ENCODE data around the gene HIGD1A. TPM values are rescaled to one million over a fixed set of nuclear protein-coding genes. Genes with fewer than 3 reads are reported as not detected.

Gene HIGD1A
- total RNA-seq, 3 donors from 2014 or later (not counting 1 experiment from before 2014, with no cell fraction given), result 24.5 to 28.5 (median 28.2) TPM

DNA sequence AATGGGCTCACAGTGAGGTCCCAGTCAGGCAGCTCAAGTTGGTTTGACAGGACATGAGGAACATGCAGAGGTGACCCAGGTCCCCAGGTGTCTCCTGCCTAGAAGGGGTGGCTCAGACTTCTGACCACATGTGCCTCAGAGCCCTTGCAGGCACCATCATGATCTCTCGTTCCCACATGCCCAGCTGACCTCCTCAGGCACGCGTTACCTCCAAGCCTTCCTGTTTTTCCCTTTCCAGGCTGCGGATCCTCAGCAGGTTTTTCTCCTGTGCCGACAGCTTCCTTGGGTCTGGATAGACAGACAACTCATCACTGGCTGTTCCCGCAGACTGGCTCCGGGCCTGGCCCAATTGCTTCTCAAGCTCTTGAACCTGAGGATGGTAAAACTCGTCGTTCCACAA lies 61.6 kb downstream of the HIGD1A start:
- H3K9me3 Mint-ChIP-seq, result no peaks in the 10 kb centered on the region
- Histone ChIP-seq H3K9me3 (ENCODE audit: control insufficient read depth, insufficient read depth, low read length) (no peaks in the 10 kb centered on the region), H3K27ac (ENCODE audit: low read length) (no peak overlapping the region), H3K4me3 (ENCODE audit: low read length) (no peak overlapping the region), H3K27me3 (ENCODE audit: control insufficient read depth, insufficient read depth, low read length) (no peaks in the 10 kb centered on the region), H3K36me3 (ENCODE audit: control insufficient read depth, insufficient read depth, low read length) (no peaks in the 10 kb centered on the region), H3K4me1 (ENCODE audit: control insufficient read depth, insufficient read depth, low read length) (peaks cover 2% of the 10 kb centered on the region)
- H3K27me3 Mint-ChIP-seq (ENCODE audit: low read depth in 2 of 2), result peaks cover 0 to 7% of the 10 kb centered on the region in 2 donors
- no peak overlapping the region for H3K27ac Mint-ChIP-seq
- DNase-seq (no peak), ATAC-seq (no peak)
- H3K36me3 Mint-ChIP-seq, result no peaks in the 10 kb centered on the region
- TF ChIP-seq, protein P1, sequence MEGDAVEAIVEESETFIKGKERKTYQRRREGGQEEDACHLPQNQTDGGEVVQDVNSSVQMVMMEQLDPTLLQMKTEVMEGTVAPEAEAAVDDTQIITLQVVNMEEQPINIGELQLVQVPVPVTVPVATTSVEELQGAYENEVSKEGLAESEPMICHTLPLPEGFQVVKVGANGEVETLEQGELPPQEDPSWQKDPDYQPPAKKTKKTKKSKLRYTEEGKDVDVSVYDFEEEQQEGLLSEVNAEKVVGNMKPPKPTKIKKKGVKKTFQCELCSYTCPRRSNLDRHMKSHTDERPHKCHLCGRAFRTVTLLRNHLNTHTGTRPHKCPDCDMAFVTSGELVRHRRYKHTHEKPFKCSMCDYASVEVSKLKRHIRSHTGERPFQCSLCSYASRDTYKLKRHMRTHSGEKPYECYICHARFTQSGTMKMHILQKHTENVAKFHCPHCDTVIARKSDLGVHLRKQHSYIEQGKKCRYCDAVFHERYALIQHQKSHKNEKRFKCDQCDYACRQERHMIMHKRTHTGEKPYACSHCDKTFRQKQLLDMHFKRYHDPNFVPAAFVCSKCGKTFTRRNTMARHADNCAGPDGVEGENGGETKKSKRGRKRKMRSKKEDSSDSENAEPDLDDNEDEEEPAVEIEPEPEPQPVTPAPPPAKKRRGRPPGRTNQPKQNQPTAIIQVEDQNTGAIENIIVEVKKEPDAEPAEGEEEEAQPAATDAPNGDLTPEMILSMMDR (IDR thresholded peaks at IDR 0.05), result no peak
- intact Hi-C loops (cut with micrococcal nuclease), result no loop called here
- H3K4me1 Mint-ChIP-seq, result no peaks in the 10 kb centered on the region
- no peak overlapping the region for H3K4me3 Mint-ChIP-seq
- 95% methylated on average over 9 of the region's 9 CpGs for WGBS (ENCODE audit: insufficient coverage)

DNA sequence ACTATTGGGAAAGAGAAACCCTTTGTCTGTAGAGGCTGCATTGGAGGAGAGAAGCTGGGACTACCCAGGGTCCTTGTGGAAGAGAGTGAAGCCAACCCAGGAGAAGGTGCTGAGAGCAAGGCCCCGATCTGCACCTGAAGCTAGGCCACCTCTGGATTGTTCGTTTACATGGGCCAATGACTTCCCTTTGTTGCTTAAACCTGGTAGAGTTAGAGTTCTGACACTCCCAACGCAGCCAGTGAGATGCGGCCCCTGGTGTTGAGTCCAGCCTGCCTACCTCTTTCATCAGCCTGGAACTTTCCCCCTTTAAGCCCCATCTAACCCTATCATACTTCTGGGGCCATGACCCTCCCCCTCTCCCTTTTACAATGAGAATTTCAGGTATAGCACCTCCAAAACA lies 62.0 kb downstream of the HIGD1A start:
- Histone ChIP-seq H3K27ac (ENCODE audit: low read length) (no peak overlapping the region), H3K4me1 (ENCODE audit: control insufficient read depth, insufficient read depth, low read length) (no peaks in the 10 kb centered on the region), H3K36me3 (ENCODE audit: control insufficient read depth, insufficient read depth, low read length) (no peaks in the 10 kb centered on the region), H3K27me3 (ENCODE audit: control insufficient read depth, insufficient read depth, low read length) (no peaks in the 10 kb centered on the region), H3K4me3 (ENCODE audit: low read length) (no peak overlapping the region), H3K9me3 (ENCODE audit: control insufficient read depth, insufficient read depth, low read length) (no peaks in the 10 kb centered on the region)
- Mint-ChIP-seq H3K4me1 (no peaks in the 10 kb centered on the region), H3K9me3 (no peaks in the 10 kb centered on the region), H3K27ac (no peak overlapping the region), H3K36me3 (no peaks in the 10 kb centered on the region), H3K4me3 (no peak overlapping the region), H3K27me3 (ENCODE audit: low read depth in 2 of 2) (peaks cover 0 to 7% of the 10 kb centered on the region in 2 donors)
- TF ChIP-seq, protein P1 (IDR thresholded peaks at IDR 0.05), result no peak
- intact Hi-C loops (cut with micrococcal nuclease), result no loop called here
- DNase-seq (no peak), ATAC-seq (no peak)
- WGBS (ENCODE audit: insufficient coverage), result 80% methylated on average over 4 of the region's 4 CpGs

DNA sequence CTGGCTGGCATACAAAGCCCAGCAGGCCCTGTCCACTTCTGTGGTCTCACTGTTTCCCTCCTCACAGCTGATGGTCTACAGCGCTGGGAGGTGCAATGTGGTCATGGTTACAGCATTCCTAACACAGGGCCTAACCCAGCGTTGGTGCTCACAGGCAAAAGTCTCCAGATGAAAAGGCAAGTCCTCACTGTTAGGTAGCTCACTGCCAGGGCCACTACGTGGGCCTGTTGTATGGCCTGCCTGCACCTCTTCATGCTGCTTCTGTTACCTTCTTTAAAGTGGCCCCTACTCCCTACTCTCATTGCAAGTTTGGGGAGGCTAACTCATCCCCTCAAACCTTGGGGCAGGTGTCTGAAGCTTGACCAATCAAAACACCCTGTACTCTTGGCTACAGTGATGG lies 62.5 kb downstream of the HIGD1A start:
- H3K27me3 Mint-ChIP-seq (ENCODE audit: low read depth in 2 of 2), result peaks cover 0 to 7% of the 10 kb centered on the region in 2 donors
- Histone ChIP-seq H3K27me3 (ENCODE audit: control insufficient read depth, insufficient read depth, low read length) (no peaks in the 10 kb centered on the region), H3K4me1 (ENCODE audit: control insufficient read depth, insufficient read depth, low read length) (no peaks in the 10 kb centered on the region), H3K36me3 (ENCODE audit: control insufficient read depth, insufficient read depth, low read length) (no peaks in the 10 kb centered on the region), H3K4me3 (ENCODE audit: low read length) (no peak overlapping the region), H3K9me3 (ENCODE audit: control insufficient read depth, insufficient read depth, low read length) (no peaks in the 10 kb centered on the region), H3K27ac (ENCODE audit: low read length) (no peak overlapping the region)
- no peak overlapping the region for H3K4me3 Mint-ChIP-seq
- no peak overlapping the region for H3K27ac Mint-ChIP-seq
- H3K36me3 Mint-ChIP-seq, result no peaks in the 10 kb centered on the region
- ATAC-seq (no peak), DNase-seq (no peak)
- H3K4me1 Mint-ChIP-seq, result no peaks in the 10 kb centered on the region
- 90% methylated on average over 3 of the region's 3 CpGs for WGBS (ENCODE audit: insufficient coverage)
- H3K9me3 Mint-ChIP-seq, result no peaks in the 10 kb centered on the region
- TF ChIP-seq, protein P1 (IDR thresholded peaks at IDR 0.05), result no peak
- intact Hi-C loops (cut with micrococcal nuclease), result no loop called here

DNA sequence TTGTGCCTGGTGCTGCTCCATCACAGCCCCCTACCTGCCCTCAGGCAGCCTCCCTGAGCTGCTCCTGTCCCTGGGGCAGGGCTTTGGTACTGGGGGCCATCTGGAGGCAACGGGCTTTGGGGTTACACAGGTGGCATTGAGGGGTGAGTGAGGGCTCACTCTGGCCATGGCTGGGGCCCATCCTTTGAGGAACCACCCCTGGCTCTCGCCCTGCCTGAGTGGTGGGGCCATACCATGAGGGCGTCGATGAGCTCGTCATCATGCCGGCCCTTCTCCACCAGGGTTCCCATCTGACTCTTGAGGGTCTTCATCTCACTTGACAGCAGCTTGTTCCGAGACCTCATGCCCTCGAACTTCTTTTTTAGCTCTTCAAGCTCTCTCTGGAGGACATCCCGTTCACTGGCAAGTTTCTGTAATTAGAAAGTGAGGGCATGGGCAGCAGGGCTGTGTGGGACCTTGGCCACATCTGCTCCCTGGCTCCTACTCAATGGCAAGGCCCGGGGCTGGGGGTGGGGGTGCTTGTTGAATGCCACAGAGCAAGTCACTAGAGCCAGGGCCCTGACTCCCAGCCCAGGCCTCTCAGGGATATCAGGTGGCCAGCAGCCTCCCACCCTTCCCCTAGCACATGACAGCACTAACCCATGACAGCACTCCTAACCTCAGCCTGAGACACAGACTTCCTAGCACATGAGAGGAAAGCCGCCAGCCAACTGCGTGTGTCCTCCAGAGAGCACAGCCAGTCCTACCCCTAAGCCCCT lies 64.7 kb downstream of the HIGD1A start:
- no peaks in the 10 kb centered on the region for H3K9me3 ChIP-seq (ENCODE audit: control insufficient read depth, insufficient read depth, low read length)
- ATAC-seq (no peak), DNase-seq (no peak)
- H3K9me3 Mint-ChIP-seq, result no peaks in the 10 kb centered on the region
- 92% methylated on average over 11 of the region's 12 CpGs for WGBS (ENCODE audit: insufficient coverage)
- no peak overlapping the region for H3K4me3 Mint-ChIP-seq
- no peaks in the 10 kb centered on the region for H3K4me1 ChIP-seq (ENCODE audit: control insufficient read depth, insufficient read depth, low read length)
- H3K27ac ChIP-seq (ENCODE audit: low read length), result no peak overlapping the region
- no peaks in the 10 kb centered on the region for H3K27me3 ChIP-seq (ENCODE audit: control insufficient read depth, insufficient read depth, low read length)
- no peak overlapping the region for H3K27ac Mint-ChIP-seq
- H3K4me1 Mint-ChIP-seq, result no peaks in the 10 kb centered on the region
- no peaks in the 10 kb centered on the region for H3K36me3 Mint-ChIP-seq
- peaks cover 3 to 7% of the 10 kb centered on the region in 2 donors for H3K27me3 Mint-ChIP-seq (ENCODE audit: low read depth in 2 of 2)
- intact Hi-C loops (cut with micrococcal nuclease), result no loop called here
- H3K4me3 ChIP-seq (ENCODE audit: low read length), result no peak overlapping the region
- TF ChIP-seq, protein P1 (IDR thresholded peaks at IDR 0.05), result no peak
- no peaks in the 10 kb centered on the region for H3K36me3 ChIP-seq (ENCODE audit: control insufficient read depth, insufficient read depth, low read length)
